ENCODE measurements around the gene RACGAP1. TPM values are rescaled to one million over a fixed set of nuclear protein-coding genes. Genes with fewer than 3 reads are reported as not detected.
"Not testable (repeated sequence)": the region's sequence is repeated elsewhere in the genome, so short reads cannot be mapped to it uniquely, and the experiment has no call there.

RACGAP1 gene
- polyA plus RNA-seq, 1 of the 3 experiments (the other 2 are of a cell fraction), result 21.5 TPM

DNA sequence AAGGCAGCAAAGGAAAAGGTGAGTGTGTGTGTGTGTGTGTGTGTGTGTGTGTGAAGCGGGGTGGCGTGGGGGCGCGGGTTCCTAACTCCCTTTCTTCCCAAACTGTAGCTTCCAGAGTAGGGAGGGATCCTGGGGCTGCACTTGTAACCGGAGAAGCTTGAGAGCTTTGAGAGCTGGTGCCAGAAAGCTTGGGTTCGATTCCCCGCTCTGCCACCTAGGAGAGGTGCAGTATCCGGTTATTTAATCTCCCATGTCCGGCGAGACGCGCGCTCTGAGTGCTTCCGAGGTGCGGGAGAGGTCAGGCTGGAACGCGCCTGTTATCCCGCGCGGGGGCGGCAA, 7.2 kb upstream of the RACGAP1 start:
- Histone ChIP-seq H3K27me3 (ENCODE audit: insufficient read depth) (no peaks in the 10 kb centered on the region), H3K36me3 (replicated peaks in 1 of 2; ENCODE audit: control insufficient read depth in 1 of 2, insufficient read depth in 2 of 2, low read length in 1 of 2) (no peaks in the 10 kb centered on the region), H2AFZ (ENCODE audit: low read depth) (no peak overlapping the region), H3K79me2 (ENCODE audit: insufficient read depth) (no peaks in the 10 kb centered on the region), H3K27ac (ENCODE audit: low read depth in 2 of 2, low read length in 1 of 2) (no peak overlapping the region), H3K9me3 (no peaks in the 10 kb centered on the region), H3K4me1 (ENCODE audit: control insufficient read depth in 1 of 2, insufficient read depth in 2 of 2, low read depth in 1 of 2, low read length in 1 of 2) (no peaks in the 10 kb centered on the region), H3K4me2 (no peak overlapping the region), H3K9me2 (no peaks in the 10 kb centered on the region), H4K20me1 (ENCODE audit: insufficient read depth) (no peaks in the 10 kb centered on the region), H3F3A (replicated peaks; ENCODE audit: insufficient read depth) (no peaks in the 10 kb centered on the region), H3K9ac (no peak overlapping the region), H3K4me3 (ENCODE audit: low read depth in 2 of 2, low read length in 1 of 2) (no peak overlapping the region)
- ChIA-PET POLR2A (no interaction called here), CTCF (interaction anchor here (0.6 to 10.5 kb wide), 4 partner anchors 14 to 65 kb away, joined by 3 to 105 read pairs (median 5); no protein-coding TSS in a partner anchor)
- no peak for DNase-seq
- TF ChIP-seq JUND (IDR thresholded peaks at IDR 0.05), result no peak
- TF ChIP-seq YY1 (IDR thresholded peaks at IDR 0.05; ENCODE audit: low read depth), result no peak
- no peak for TF ChIP-seq GATA2 (CRISPR knock-in tag; IDR thresholded peaks at IDR 0.05)
- no peak for TF ChIP-seq TAF1 (IDR thresholded peaks at IDR 0.05; ENCODE audit: borderline replicate concordance, low read depth, low read length)
- TF ChIP-seq, protein P1, sequence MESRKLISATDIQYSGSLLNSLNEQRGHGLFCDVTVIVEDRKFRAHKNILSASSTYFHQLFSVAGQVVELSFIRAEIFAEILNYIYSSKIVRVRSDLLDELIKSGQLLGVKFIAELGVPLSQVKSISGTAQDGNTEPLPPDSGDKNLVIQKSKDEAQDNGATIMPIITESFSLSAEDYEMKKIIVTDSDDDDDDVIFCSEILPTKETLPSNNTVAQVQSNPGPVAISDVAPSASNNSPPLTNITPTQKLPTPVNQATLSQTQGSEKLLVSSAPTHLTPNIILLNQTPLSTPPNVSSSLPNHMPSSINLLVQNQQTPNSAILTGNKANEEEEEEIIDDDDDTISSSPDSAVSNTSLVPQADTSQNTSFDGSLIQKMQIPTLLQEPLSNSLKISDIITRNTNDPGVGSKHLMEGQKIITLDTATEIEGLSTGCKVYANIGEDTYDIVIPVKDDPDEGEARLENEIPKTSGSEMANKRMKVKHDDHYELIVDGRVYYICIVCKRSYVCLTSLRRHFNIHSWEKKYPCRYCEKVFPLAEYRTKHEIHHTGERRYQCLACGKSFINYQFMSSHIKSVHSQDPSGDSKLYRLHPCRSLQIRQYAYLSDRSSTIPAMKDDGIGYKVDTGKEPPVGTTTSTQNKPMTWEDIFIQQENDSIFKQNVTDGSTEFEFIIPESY (IDR thresholded peaks at IDR 0.05; ENCODE audit: borderline replicate concordance, low read depth), result no peak
- no peak for TF ChIP-seq GABPA (IDR thresholded peaks at IDR 0.05; ENCODE audit: low read depth)
- TF ChIP-seq NFIC (IDR thresholded peaks at IDR 0.05; ENCODE audit: borderline replicate concordance), result no peak
- TF ChIP-seq RXRA (IDR thresholded peaks at IDR 0.05; ENCODE audit: borderline replicate concordance, low read depth), result no peak
- TF ChIP-seq CHD2 (IDR thresholded peaks at IDR 0.05; ENCODE audit: low read length, partially characterized antibody), result no peak
- TF ChIP-seq TEAD4 (IDR thresholded peaks at IDR 0.05; ENCODE audit: borderline replicate concordance, insufficient read depth), result no peak
- no peak for TF ChIP-seq ELF1 (IDR thresholded peaks at IDR 0.05)
- no peak for TF ChIP-seq FOSL2 (IDR thresholded peaks at IDR 0.05; ENCODE audit: borderline replicate concordance, low read depth)
- TF ChIP-seq, protein P2, sequence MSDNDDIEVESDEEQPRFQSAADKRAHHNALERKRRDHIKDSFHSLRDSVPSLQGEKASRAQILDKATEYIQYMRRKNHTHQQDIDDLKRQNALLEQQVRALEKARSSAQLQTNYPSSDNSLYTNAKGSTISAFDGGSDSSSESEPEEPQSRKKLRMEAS (IDR thresholded peaks at IDR 0.05; ENCODE audit: low read depth), result no peak
- TF ChIP-seq, protein P3, sequence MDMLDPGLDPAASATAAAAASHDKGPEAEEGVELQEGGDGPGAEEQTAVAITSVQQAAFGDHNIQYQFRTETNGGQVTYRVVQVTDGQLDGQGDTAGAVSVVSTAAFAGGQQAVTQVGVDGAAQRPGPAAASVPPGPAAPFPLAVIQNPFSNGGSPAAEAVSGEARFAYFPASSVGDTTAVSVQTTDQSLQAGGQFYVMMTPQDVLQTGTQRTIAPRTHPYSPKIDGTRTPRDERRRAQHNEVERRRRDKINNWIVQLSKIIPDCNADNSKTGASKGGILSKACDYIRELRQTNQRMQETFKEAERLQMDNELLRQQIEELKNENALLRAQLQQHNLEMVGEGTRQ (IDR thresholded peaks at IDR 0.05; ENCODE audit: borderline replicate concordance, low read depth, low read length), result no peak
- no peak for TF ChIP-seq RAD21 (IDR thresholded peaks at IDR 0.05; ENCODE audit: low read length)
- no peak for TF ChIP-seq MXI1 (IDR thresholded peaks at IDR 0.05; ENCODE audit: low read depth, low read length)
- TF ChIP-seq, protein P4, sequence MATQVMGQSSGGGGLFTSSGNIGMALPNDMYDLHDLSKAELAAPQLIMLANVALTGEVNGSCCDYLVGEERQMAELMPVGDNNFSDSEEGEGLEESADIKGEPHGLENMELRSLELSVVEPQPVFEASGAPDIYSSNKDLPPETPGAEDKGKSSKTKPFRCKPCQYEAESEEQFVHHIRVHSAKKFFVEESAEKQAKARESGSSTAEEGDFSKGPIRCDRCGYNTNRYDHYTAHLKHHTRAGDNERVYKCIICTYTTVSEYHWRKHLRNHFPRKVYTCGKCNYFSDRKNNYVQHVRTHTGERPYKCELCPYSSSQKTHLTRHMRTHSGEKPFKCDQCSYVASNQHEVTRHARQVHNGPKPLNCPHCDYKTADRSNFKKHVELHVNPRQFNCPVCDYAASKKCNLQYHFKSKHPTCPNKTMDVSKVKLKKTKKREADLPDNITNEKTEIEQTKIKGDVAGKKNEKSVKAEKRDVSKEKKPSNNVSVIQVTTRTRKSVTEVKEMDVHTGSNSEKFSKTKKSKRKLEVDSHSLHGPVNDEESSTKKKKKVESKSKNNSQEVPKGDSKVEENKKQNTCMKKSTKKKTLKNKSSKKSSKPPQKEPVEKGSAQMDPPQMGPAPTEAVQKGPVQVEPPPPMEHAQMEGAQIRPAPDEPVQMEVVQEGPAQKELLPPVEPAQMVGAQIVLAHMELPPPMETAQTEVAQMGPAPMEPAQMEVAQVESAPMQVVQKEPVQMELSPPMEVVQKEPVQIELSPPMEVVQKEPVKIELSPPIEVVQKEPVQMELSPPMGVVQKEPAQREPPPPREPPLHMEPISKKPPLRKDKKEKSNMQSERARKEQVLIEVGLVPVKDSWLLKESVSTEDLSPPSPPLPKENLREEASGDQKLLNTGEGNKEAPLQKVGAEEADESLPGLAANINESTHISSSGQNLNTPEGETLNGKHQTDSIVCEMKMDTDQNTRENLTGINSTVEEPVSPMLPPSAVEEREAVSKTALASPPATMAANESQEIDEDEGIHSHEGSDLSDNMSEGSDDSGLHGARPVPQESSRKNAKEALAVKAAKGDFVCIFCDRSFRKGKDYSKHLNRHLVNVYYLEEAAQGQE (IDR thresholded peaks at IDR 0.05; ENCODE audit: low read depth, low read length), result no peak
- TF ChIP-seq, protein P5, sequence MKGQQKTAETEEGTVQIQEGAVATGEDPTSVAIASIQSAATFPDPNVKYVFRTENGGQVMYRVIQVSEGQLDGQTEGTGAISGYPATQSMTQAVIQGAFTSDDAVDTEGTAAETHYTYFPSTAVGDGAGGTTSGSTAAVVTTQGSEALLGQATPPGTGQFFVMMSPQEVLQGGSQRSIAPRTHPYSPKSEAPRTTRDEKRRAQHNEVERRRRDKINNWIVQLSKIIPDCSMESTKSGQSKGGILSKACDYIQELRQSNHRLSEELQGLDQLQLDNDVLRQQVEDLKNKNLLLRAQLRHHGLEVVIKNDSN (IDR thresholded peaks at IDR 0.05; ENCODE audit: borderline replicate concordance, low read depth), result no peak
- 81% methylated on average over 21 of the region's 21 CpGs for WGBS (ENCODE audit: low lambda C conversion rate)

DNA sequence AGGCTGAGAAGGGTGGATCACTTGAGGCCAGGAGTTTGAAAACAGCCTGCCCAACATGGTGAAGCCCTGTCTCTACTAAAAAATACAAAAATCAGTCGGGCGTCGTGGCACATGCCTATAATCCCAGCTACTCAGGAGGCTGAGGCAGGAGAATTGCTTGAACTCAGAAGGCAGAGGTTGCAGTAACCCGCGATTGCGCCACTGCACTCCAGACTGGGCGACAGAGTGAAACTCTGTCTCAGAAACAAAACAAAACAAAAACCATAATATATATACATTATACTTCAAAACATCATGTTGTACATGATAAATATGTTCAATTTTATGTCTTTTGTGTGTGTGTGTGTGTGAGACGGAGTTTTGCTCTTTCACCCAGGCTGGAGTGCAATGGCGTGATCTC, 5.2 kb upstream of the RACGAP1 start:
- POLR2A ChIA-PET; H3K4me1 ChIP-seq (ENCODE audit: control insufficient read depth in 1 of 2, insufficient read depth in 2 of 2, low read depth in 1 of 2, low read length in 1 of 2); H2AFZ ChIP-seq (ENCODE audit: low read depth); H3K9ac ChIP-seq; H3K27me3 ChIP-seq (ENCODE audit: insufficient read depth); H3K36me3 ChIP-seq (replicated peaks in 1 of 2; ENCODE audit: control insufficient read depth in 1 of 2, insufficient read depth in 2 of 2, low read length in 1 of 2); H3K27ac ChIP-seq (ENCODE audit: low read depth in 2 of 2, low read length in 1 of 2); H3K4me2 ChIP-seq; H4K20me1 ChIP-seq (ENCODE audit: insufficient read depth); H3F3A ChIP-seq (replicated peaks; ENCODE audit: insufficient read depth); H3K9me3 ChIP-seq; H3K79me2 ChIP-seq (ENCODE audit: insufficient read depth); DNase-seq; H3K4me3 ChIP-seq (ENCODE audit: low read depth in 2 of 2, low read length in 1 of 2); H3K9me2 ChIP-seq: not testable (repeated sequence)
- CTCF ChIA-PET, result interaction anchor here (0.8 to 4.1 kb wide), 8 partner anchors 9 to 163 kb away, joined by 3 to 25 read pairs (median 4); no protein-coding TSS in a partner anchor
- WGBS (ENCODE audit: low lambda C conversion rate), result 88% methylated on average over 9 of the region's 9 CpGs
